Measurements from ENCODE around the gene SETD4. TPM values are rescaled to one million over a fixed set of nuclear protein-coding genes. Genes with fewer than 3 reads are reported as not detected.
"Not testable (repeated sequence)": the region's sequence is repeated elsewhere in the genome, so short reads cannot be mapped to it uniquely, and the experiment has no call there.

Gene SETD4
- total RNA-seq, 1 experiment from 2014 or later = 22.6 TPM

GRCh38 chr21:36075171-36075570 lies 14.8 kb upstream of the SETD4 start:
- H3K4me3 Mint-ChIP-seq (ENCODE audit: unreplicated experiment) = no peak overlapping the region
- H3K9me3 Mint-ChIP-seq (ENCODE audit: unreplicated experiment) = no peaks in the 10 kb centered on the region
- TF ChIP-seq CTCF (IDR thresholded peaks at IDR 0.05; ENCODE audit: unreplicated experiment) = no peak
- no TSS peak for BruUV-seq (replicated peaks)
- peaks cover 26% of the 10 kb centered on the region for H3K4me1 Mint-ChIP-seq (ENCODE audit: insufficient read depth, unreplicated experiment)
- no peak overlapping the region for H3K27ac Mint-ChIP-seq (ENCODE audit: low read depth, unreplicated experiment)
- no peak for DNase-seq (ENCODE audit: unreplicated experiment)
- ChIA-PET CTCF (interaction anchor here (0.7 kb wide), 1 partner anchor 865 kb away, joined by 3 read pairs; no protein-coding TSS in a partner anchor), POLR2A (interaction anchor here (0.6 to 1.6 kb wide), 3 partner anchors 12 to 16 kb away, joined by 3 to 5 read pairs (median 4); partner anchors contain the start of gene SETD4)
- peaks cover 29% of the 10 kb centered on the region for H3K36me3 Mint-ChIP-seq (ENCODE audit: insufficient read depth, unreplicated experiment)
- intact Hi-C loops (cut with micrococcal nuclease) = no loop called here
- no peaks in the 10 kb centered on the region for H3K27me3 Mint-ChIP-seq (ENCODE audit: insufficient read depth, unreplicated experiment)

- H3K4me3 Mint-ChIP-seq (ENCODE audit: unreplicated experiment); H3K9me3 Mint-ChIP-seq (ENCODE audit: unreplicated experiment); intact Hi-C loops (cut with micrococcal nuclease); BruUV-seq (replicated peaks); DNase-seq (ENCODE audit: unreplicated experiment); H3K27ac Mint-ChIP-seq (ENCODE audit: low read depth, unreplicated experiment); H3K27me3 Mint-ChIP-seq (ENCODE audit: insufficient read depth, unreplicated experiment): not testable (repeated sequence)
- Mint-ChIP-seq H3K36me3 (ENCODE audit: insufficient read depth, unreplicated experiment) (peaks cover 29% of the 10 kb centered on the region), H3K4me1 (ENCODE audit: insufficient read depth, unreplicated experiment) (peaks cover 20% of the 10 kb centered on the region)
- POLR2A ChIA-PET = interaction anchor here (1.1 to 5.3 kb wide), 2 partner anchors 11 to 14 kb away, joined by 3 to 79 read pairs; partner anchors contain the start of gene SETD4
- CTCF ChIA-PET = interaction anchor here (0.6 kb wide), 1 partner anchor 20 kb away, joined by 3 read pairs; no protein-coding TSS in a partner anchor
Observed at GRCh38 chr21:36073911-36074310, 13.6 kb upstream of the SETD4 start.

DNA sequence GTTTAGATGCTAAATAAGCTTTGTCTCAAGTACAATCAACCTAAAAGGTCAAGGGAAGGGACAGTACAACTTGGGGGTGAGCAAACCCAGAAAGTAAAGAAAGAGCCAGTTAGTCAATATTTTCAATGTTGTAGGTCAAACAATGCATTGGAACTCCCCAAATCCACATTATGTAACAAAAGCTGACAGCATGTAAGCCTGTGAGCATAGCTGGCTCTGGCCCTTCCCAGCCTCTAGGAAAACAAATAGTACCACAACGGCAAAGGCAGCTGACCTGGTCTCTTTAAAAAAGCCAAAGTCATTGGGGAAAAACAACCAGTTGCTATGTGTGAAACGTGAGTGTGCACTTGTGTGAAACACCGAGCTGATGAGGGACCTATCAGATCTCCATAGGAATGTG lies 12.9 kb upstream of the SETD4 start:
- no peak for TF ChIP-seq CTCF (IDR thresholded peaks at IDR 0.05; ENCODE audit: unreplicated experiment)
- Mint-ChIP-seq H3K9me3 (ENCODE audit: unreplicated experiment) (no peaks in the 10 kb centered on the region), H3K36me3 (ENCODE audit: insufficient read depth, unreplicated experiment) (peaks cover 29% of the 10 kb centered on the region), H3K27me3 (ENCODE audit: insufficient read depth, unreplicated experiment) (no peaks in the 10 kb centered on the region), H3K4me3 (ENCODE audit: unreplicated experiment) (no peak overlapping the region), H3K4me1 (ENCODE audit: insufficient read depth, unreplicated experiment) (peaks cover 20% of the 10 kb centered on the region), H3K27ac (ENCODE audit: low read depth, unreplicated experiment) (no peak overlapping the region)
- ChIA-PET CTCF (interaction anchor here (0.6 to 1.2 kb wide), 2 partner anchors 14 to 39 kb away, joined by 4 to 5 read pairs; no protein-coding TSS in a partner anchor), POLR2A (interaction anchor here (1.1 to 5.3 kb wide), 2 partner anchors 12 to 13 kb away, joined by 3 to 79 read pairs; partner anchors contain the start of gene SETD4)
- DNase-seq (ENCODE audit: unreplicated experiment) = no peak
- no TSS peak for BruUV-seq (replicated peaks)
- intact Hi-C loops (cut with micrococcal nuclease) = no loop called here

DNA sequence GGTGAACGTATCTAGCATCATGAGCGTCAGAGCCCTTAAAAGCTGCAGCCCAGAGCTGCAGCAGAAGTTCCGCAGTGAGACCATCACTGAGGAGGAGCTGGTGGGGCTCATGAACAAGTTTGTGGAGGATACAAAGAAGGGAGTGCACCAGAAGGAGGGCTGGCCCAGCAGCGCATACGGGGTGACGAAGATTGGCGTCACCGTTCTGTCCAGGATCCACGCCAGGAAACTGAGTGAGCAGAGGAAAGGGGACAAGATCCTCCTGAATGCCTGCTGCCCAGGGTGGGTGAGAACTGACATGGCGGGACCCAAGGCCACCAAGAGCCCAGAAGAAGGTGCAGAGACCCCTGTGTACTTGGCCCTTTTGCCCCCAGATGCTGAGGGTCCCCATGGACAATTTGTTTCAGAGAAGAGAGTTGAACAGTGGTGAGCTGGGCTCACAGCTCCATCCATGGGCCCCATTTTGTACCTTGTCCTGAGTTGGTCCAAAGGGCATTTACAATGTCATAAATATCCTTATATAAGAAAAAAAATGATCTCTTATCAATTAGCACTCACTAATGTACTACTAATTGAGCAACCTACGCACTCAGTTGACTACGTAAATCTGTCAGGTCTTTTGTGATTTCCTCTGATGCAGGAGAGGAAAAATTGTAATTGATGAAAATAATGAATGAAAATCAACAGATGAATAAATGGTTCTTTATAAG lies 12.3 kb upstream of the SETD4 start:
- Mint-ChIP-seq H3K4me3 (ENCODE audit: unreplicated experiment) (peak overlapping the region; percentile 88), H3K27ac (ENCODE audit: low read depth, unreplicated experiment) (no peak overlapping the region), H3K9me3 (ENCODE audit: unreplicated experiment) (no peaks in the 10 kb centered on the region), H3K27me3 (ENCODE audit: insufficient read depth, unreplicated experiment) (no peaks in the 10 kb centered on the region), H3K4me1 (ENCODE audit: insufficient read depth, unreplicated experiment) (peaks cover 20% of the 10 kb centered on the region), H3K36me3 (ENCODE audit: insufficient read depth, unreplicated experiment) (peaks cover 29% of the 10 kb centered on the region)
- no peak for TF ChIP-seq CTCF (IDR thresholded peaks at IDR 0.05; ENCODE audit: unreplicated experiment)
- ChIA-PET POLR2A (interaction anchor here (5.3 kb wide), 1 partner anchor 13 kb away, joined by 79 read pairs; the partner anchor contains the start of gene SETD4), CTCF (interaction anchor here (0.6 to 1.2 kb wide), 2 partner anchors 13 to 40 kb away, joined by 4 to 5 read pairs; no protein-coding TSS in a partner anchor)
- BruUV-seq (replicated peaks) = TSS peak; percentile 49
- no peak for DNase-seq (ENCODE audit: unreplicated experiment)
- intact Hi-C loops (cut with micrococcal nuclease) = no loop called here
